Gastrocnemius medialis (tissue), 4 donors: ENCODE data around the gene SPOCK1.

ENCODE experiments used
- CTCF ChIP-seq, 5 experiments: fragments of 450-650 bp in 3 of 5; fragments of 200-600 bp in 2 of 5; sonication (generic) in 2 of 5; IDR thresholded peaks in 4 of 5; conservative IDR thresholded peaks in 1 of 5; 1 replicate in 4 of 5; 2 replicates in 1 of 5; pipeline ENCODE4 v1.5.1; 2016 to 2019; ENCODE audit warnings: antibody characterized with exemption in 5 of 5, mild to moderate bottlenecking in 3 of 5, moderate library complexity in 3 of 5
- POLR2A ChIP-seq, 2 donors: fragments of 450-650 bp; IDR thresholded peaks; one replicate each; pipeline ENCODE4 v1.6.1; 2017; ENCODE audit warnings: antibody characterized with exemption in 2 of 2, mild to moderate bottlenecking in 2 of 2, moderate library complexity in 2 of 2

GRCh38 chr5:137448868-137449267 is 50.3 kb downstream of the SPOCK1 start:
- TF ChIP-seq CTCF (IDR thresholded peaks at IDR 0.05 in 4 of 5, conservative IDR thresholded peaks at IDR 0.05 in 1 of 5): no peak
- no peak for TF ChIP-seq POLR2A (IDR thresholded peaks at IDR 0.05)
